Large intestine (tissue), 3 donors: ENCODE data around the gene TMX4. TPM values are rescaled to one million over a fixed set of nuclear protein-coding genes. Genes with fewer than 3 reads are reported as not detected.
A peak's percentile ranks its signal among the peaks of the same experiment; 100 is the strongest.
"Not testable (repeated sequence)": the region's sequence is repeated elsewhere in the genome, so short reads cannot be mapped to it uniquely, and the experiment has no call there.

Source experiments
- DNase-seq, 2 donors: peaks; one replicate each; pipeline versions ENCODE4 v3.0.0 to v3.0.0-alpha.2; 2013
- H3K27ac ChIP-seq: one replicate; pipeline ENCODE4 v1.5.1; 2013; ENCODE audit warnings: low read length
- H3K27me3 ChIP-seq: 2 replicates; pipeline ENCODE4 v1.6.1; 2013; ENCODE audit warnings: low read length; ENCODE audit not compliant: control insufficient read depth, insufficient read depth
- H3K36me3 ChIP-seq: 2 replicates; pipeline ENCODE4 v1.6.1; 2013; ENCODE audit warnings: low read length; ENCODE audit not compliant: control insufficient read depth, insufficient read depth
- H3K4me1 ChIP-seq: one replicate; pipeline ENCODE4 v1.6.1; 2013; ENCODE audit warnings: low read length; ENCODE audit not compliant: control insufficient read depth, insufficient read depth
- H3K4me3 ChIP-seq: one replicate; pipeline ENCODE4 v1.5.1; 2013; ENCODE audit warnings: low read length
- H3K9me3 ChIP-seq: one replicate; pipeline ENCODE4 v1.6.1; 2013; ENCODE audit warnings: mild to moderate bottlenecking, low read depth, low read length, moderate library complexity; ENCODE audit not compliant: control insufficient read depth
- WGBS: methylation state at CpG from one replicate; pipeline ENCODE4 v1.1.5; 2013; ENCODE audit warnings: low lambda C conversion rate; ENCODE audit not compliant: insufficient coverage; 5-methylcytosine and 5-hydroxymethylcytosine counted together
- polyA plus RNA-seq: library from polyadenylated mRNA; unstranded; fragments of 120-200 nt; gene quantifications from one replicate; pipeline ENCODE4 v1.2.1, GENCODE V29; 2013

Gene TMX4
- polyA plus RNA-seq, 1 donor = 22.9 TPM

- no peak overlapping the region for H3K4me3 ChIP-seq
- H3K4me1 ChIP-seq = no peaks in the 10 kb centered on the region
- no peak overlapping the region for H3K27ac ChIP-seq
- WGBS = 100% methylated on average over 1 of the region's 4 CpGs
- peaks cover 2% of the 10 kb centered on the region for H3K27me3 ChIP-seq
- H3K9me3 ChIP-seq = no peaks in the 10 kb centered on the region
- no peaks in the 10 kb centered on the region for H3K36me3 ChIP-seq
- DNase-seq = no peak
Measured at GRCh38 chr20:7974785-7975435, 44.7 kb downstream of the TMX4 start.

- no peak for DNase-seq
- H3K9me3 ChIP-seq = no peaks in the 10 kb centered on the region
- no peak overlapping the region for H3K4me3 ChIP-seq
- peaks cover 2% of the 10 kb centered on the region for H3K27me3 ChIP-seq
- H3K36me3 ChIP-seq = no peaks in the 10 kb centered on the region
- no peak overlapping the region for H3K27ac ChIP-seq
- no CpG with 5 or more reads among the region's 2 CpGs for WGBS
- no peaks in the 10 kb centered on the region for H3K4me1 ChIP-seq
Measured at GRCh38 chr20:7971536-7972280, 47.9 kb downstream of the TMX4 start.

- no peak overlapping the region for H3K27ac ChIP-seq
- no peak for DNase-seq
- no peaks in the 10 kb centered on the region for H3K4me1 ChIP-seq
- H3K27me3 ChIP-seq = peaks cover 2% of the 10 kb centered on the region
- no peaks in the 10 kb centered on the region for H3K36me3 ChIP-seq
- no peak overlapping the region for H3K4me3 ChIP-seq
- no peaks in the 10 kb centered on the region for H3K9me3 ChIP-seq
- WGBS = no CpG with 5 or more reads among the region's 4 CpGs
Measured at GRCh38 chr20:7967199-7967844, 52.2 kb downstream of the TMX4 start.

GRCh38 chr20:7966176-7966575 is 53.4 kb downstream of the TMX4 start:
- no peak for DNase-seq
- H3K9me3 ChIP-seq = no peaks in the 10 kb centered on the region
- no peaks in the 10 kb centered on the region for H3K27me3 ChIP-seq
- no peaks in the 10 kb centered on the region for H3K36me3 ChIP-seq
- no peak overlapping the region for H3K4me3 ChIP-seq
- WGBS = 20% methylated on average over 1 of the region's 3 CpGs
- no peaks in the 10 kb centered on the region for H3K4me1 ChIP-seq
- H3K27ac ChIP-seq = no peak overlapping the region

GRCh38 chr20:7959484-7959883 is 60.1 kb downstream of the TMX4 start:
- no peaks in the 10 kb centered on the region for H3K9me3 ChIP-seq
- WGBS = no CpG with 5 or more reads among the region's 1 CpG

GRCh38 chr20:7956561-7956960 is 63.0 kb downstream of the TMX4 start:
- not testable (repeated sequence) for H3K27ac ChIP-seq, H3K4me3 ChIP-seq, H3K9me3 ChIP-seq, DNase-seq, H3K36me3 ChIP-seq, H3K27me3 ChIP-seq, H3K4me1 ChIP-seq
- 60% methylated on average over 1 of the region's 9 CpGs for WGBS

More at GRCh38 chr20:7959484-7959883, 60.1 kb downstream of the TMX4 start:
- Histone ChIP-seq H3K36me3 (no peaks in the 10 kb centered on the region), H3K4me3 (no peak overlapping the region), H3K27ac (no peak overlapping the region), H3K4me1 (no peaks in the 10 kb centered on the region), H3K27me3 (no peaks in the 10 kb centered on the region)
- no peak for DNase-seq

- WGBS = no CpG with 5 or more reads among the region's 1 CpG
- H3K27me3 ChIP-seq = no peaks in the 10 kb centered on the region
- H3K4me1 ChIP-seq = no peaks in the 10 kb centered on the region
- no peak for DNase-seq
- H3K4me3 ChIP-seq = no peak overlapping the region
- H3K27ac ChIP-seq = no peak overlapping the region
- H3K9me3 ChIP-seq = no peaks in the 10 kb centered on the region
- no peaks in the 10 kb centered on the region for H3K36me3 ChIP-seq
Measured at GRCh38 chr20:7950387-7950786, 69.2 kb downstream of the TMX4 start.

GRCh38 chr20:7943891-7944290 is 75.7 kb downstream of the TMX4 start:
- H3K27ac ChIP-seq = no peak overlapping the region
- no peak for DNase-seq
- H3K4me3 ChIP-seq = no peak overlapping the region
- 88% methylated on average over 1 of the region's 2 CpGs for WGBS
- H3K4me1 ChIP-seq = no peaks in the 10 kb centered on the region
- H3K9me3 ChIP-seq = no peaks in the 10 kb centered on the region
- H3K36me3 ChIP-seq = no peaks in the 10 kb centered on the region
- no peaks in the 10 kb centered on the region for H3K27me3 ChIP-seq

- peak in 1 of 2 donors; percentile 43 for DNase-seq
- H3K36me3 ChIP-seq = no peaks in the 10 kb centered on the region
- WGBS = 54% methylated on average over 3 of the region's 3 CpGs
Measured at GRCh38 chr20:7940341-7940740, 79.2 kb downstream of the TMX4 start, which contains the start of gene HAO1. HAO1 (minus strand) TSS chr20:7940458; CDS start chr20:7940422, 36 bp downstream.

GRCh38 chr20:7939663-7940062 is 79.9 kb downstream of the TMX4 start:
- H3K36me3 ChIP-seq = no peaks in the 10 kb centered on the region
- 86% methylated on average over 1 of the region's 4 CpGs for WGBS
- H3K27ac ChIP-seq = no peak overlapping the region
- H3K4me1 ChIP-seq = peaks cover 4% of the 10 kb centered on the region
- DNase-seq = no peak
- no peaks in the 10 kb centered on the region for H3K9me3 ChIP-seq
- H3K4me3 ChIP-seq = no peak overlapping the region
- H3K27me3 ChIP-seq = no peaks in the 10 kb centered on the region

More at GRCh38 chr20:7940341-7940740, 79.2 kb downstream of the TMX4 start, which contains the start of gene HAO1:
- Histone ChIP-seq H3K4me3 (no peak within 1 kb of the TSS), H3K27ac (no peak within 1 kb of the TSS), H3K9me3 (no peaks in the 10 kb centered on the region), H3K4me1 (peaks cover 4% of the 10 kb centered on the region), H3K27me3 (no peaks in the 10 kb centered on the region)
